Mesenchymal stem cell (in vitro differentiated cells and primary cell): ENCODE measurements around the gene KCNQ5.

Experiments
- DNase-seq: peaks from one replicate; pipeline ENCODE4 v3.0.0-alpha.2; 2013
- H2AFZ ChIP-seq: one replicate; pipeline ENCODE4 v1.6.1; 2013; ENCODE audit warnings: low read depth, mild to moderate bottlenecking, control low read depth, inconsistent platforms, low read length, moderate library complexity
- H2AK5ac ChIP-seq: 2 replicates; pipeline ENCODE4 v1.6.1; 2013; ENCODE audit warnings: low read length, moderate library complexity, mild to moderate bottlenecking, inconsistent platforms; ENCODE audit not compliant: severe bottlenecking
- H2BK120ac ChIP-seq: one replicate; pipeline ENCODE4 v1.6.1; 2013; ENCODE audit warnings: low read depth, mild to moderate bottlenecking, inconsistent platforms, low read length, moderate library complexity
- H2BK12ac ChIP-seq, 2 experiments: one replicate each; pipeline ENCODE4 v1.6.1; 2013; ENCODE audit warnings: inconsistent platforms in 2 of 2, low read length in 2 of 2, mild to moderate bottlenecking in 2 of 2, moderate library complexity in 2 of 2, control low read depth in 1 of 2
- H2BK15ac ChIP-seq: one replicate; pipeline ENCODE4 v1.6.1; 2013; ENCODE audit warnings: mild to moderate bottlenecking, low read depth, inconsistent platforms; ENCODE audit not compliant: poor library complexity, severe bottlenecking
- H2BK5ac ChIP-seq: 2 replicates; pipeline ENCODE4 v1.6.1; 2013; ENCODE audit warnings: low read depth, mild to moderate bottlenecking, low read length, control low read depth, inconsistent platforms; ENCODE audit not compliant: poor library complexity, severe bottlenecking
- H3K14ac ChIP-seq, 2 experiments: one replicate each; pipeline ENCODE4 v1.6.1; 2013; ENCODE audit warnings: inconsistent platforms in 2 of 2, low read length in 2 of 2, control low read depth in 1 of 2, mild to moderate bottlenecking in 1 of 2, moderate library complexity in 1 of 2
- H3K18ac ChIP-seq, 2 experiments: one replicate each; pipeline ENCODE4 v1.6.1; 2013; ENCODE audit warnings: inconsistent platforms in 2 of 2, low read length in 2 of 2, control low read depth in 1 of 2, low read depth in 1 of 2, mild to moderate bottlenecking in 1 of 2
- H3K23ac ChIP-seq, 2 experiments: one replicate each; pipeline ENCODE4 v1.6.1; 2013; ENCODE audit warnings: inconsistent platforms in 2 of 2, low read length in 2 of 2, mild to moderate bottlenecking in 2 of 2, moderate library complexity in 2 of 2, control low read depth in 1 of 2
- H3K27ac ChIP-seq: 2 replicates; pipeline ENCODE4 v1.5.1; 2013; ENCODE audit warnings: mild to moderate bottlenecking, moderate library complexity, low read length, control low read depth, inconsistent platforms; ENCODE audit not compliant: poor library complexity, severe bottlenecking
- H3K27me3 ChIP-seq, 2 experiments: 2 replicates each; pipeline versions ENCODE4 v1.6.1 to v1.7.0; 2013; ENCODE audit warnings: low read length in 2 of 2, mild to moderate bottlenecking in 2 of 2, moderate library complexity in 2 of 2, control low read depth in 1 of 2, inconsistent platforms in 1 of 2; ENCODE audit not compliant: control insufficient read depth in 1 of 2, insufficient read depth in 1 of 2
- H3K36me3 ChIP-seq, 2 experiments: 2 replicates each; pipeline versions ENCODE4 v1.6.1 to v1.7.0; 2013; ENCODE audit warnings: low read length in 2 of 2, control low read depth in 1 of 2, inconsistent platforms in 1 of 2, low read depth in 1 of 2, mild to moderate bottlenecking in 1 of 2; ENCODE audit not compliant: insufficient read depth in 2 of 2, control insufficient read depth in 1 of 2
- H3K4ac ChIP-seq, 2 experiments: one replicate each; pipeline ENCODE4 v1.6.1; 2013; ENCODE audit warnings: inconsistent platforms in 2 of 2, low read length in 2 of 2, mild to moderate bottlenecking in 2 of 2, moderate library complexity in 2 of 2, control low read depth in 1 of 2, low read depth in 1 of 2
- H3K4me1 ChIP-seq: 2 replicates; pipeline ENCODE4 v1.6.1; 2013; ENCODE audit warnings: low read depth, low read length, control low read depth; ENCODE audit not compliant: control insufficient read depth, insufficient read depth
- H3K4me2 ChIP-seq: 2 replicates; pipeline ENCODE4 v1.6.1; 2013; ENCODE audit warnings: low read length, mild to moderate bottlenecking, inconsistent platforms; ENCODE audit not compliant: poor library complexity, severe bottlenecking
- H3K4me3 ChIP-seq, 2 experiments: 2 replicates each; pipeline versions ENCODE4 v1.5.1 to v1.7.0; 2013; ENCODE audit warnings: low read length in 2 of 2, mild to moderate bottlenecking in 2 of 2, control low read depth in 1 of 2, low read depth in 1 of 2; ENCODE audit not compliant: insufficient read depth in 1 of 2
- H3K79me1 ChIP-seq: replicated peaks from 2 replicates; pipeline ENCODE4 v1.6.1; 2013; ENCODE audit warnings: mild to moderate bottlenecking, control low read depth, low read length, inconsistent platforms; ENCODE audit not compliant: poor library complexity, severe bottlenecking
- H3K9ac ChIP-seq: 2 replicates; pipeline ENCODE4 v1.7.0; 2013; ENCODE audit warnings: mild to moderate bottlenecking, low read length, moderate library complexity
- H3K9me3 ChIP-seq: 2 replicates; pipeline ENCODE4 v1.7.0; 2013; ENCODE audit warnings: mild to moderate bottlenecking, low read length; ENCODE audit not compliant: control insufficient read depth
- H4K8ac ChIP-seq: one replicate; pipeline ENCODE4 v1.6.1; 2013; ENCODE audit warnings: inconsistent platforms, mild to moderate bottlenecking, low read length, moderate library complexity
- H4K91ac ChIP-seq: one replicate; pipeline ENCODE4 v1.6.1; 2013; ENCODE audit warnings: mild to moderate bottlenecking, low read length, inconsistent platforms
- whole genome bisulfite sequencing: methylation state at CpG from one replicate; pipeline ENCODE4 v1.1.7; 2013; ENCODE audit warnings: mixed read lengths; 5-methylcytosine and 5-hydroxymethylcytosine counted together

Gene KCNQ5

GRCh38 chr6:72966628-72967280, 344.9 kb downstream of the KCNQ5 start:
- Histone ChIP-seq H3K36me3 (no peaks in the 10 kb centered on the region), H3K4me1 (no peaks in the 10 kb centered on the region), H2BK120ac (no peak overlapping the region), H3K18ac (no peak overlapping the region), H2BK5ac (no peak overlapping the region), H3K4ac (no peak overlapping the region), H4K8ac (no peak overlapping the region), H4K91ac (no peak overlapping the region), H3K14ac (no peak overlapping the region), H2AK5ac (no peak overlapping the region), H3K9me3 (no peaks in the 10 kb centered on the region), H3K4me3 (no peak overlapping the region), H3K27me3 (no peaks in the 10 kb centered on the region), H3K9ac (no peak overlapping the region), H2BK12ac (no peak overlapping the region), H2BK15ac (no peak overlapping the region), H3K23ac (no peak overlapping the region), H3K27ac (no peak overlapping the region), H2AFZ (no peak overlapping the region), H3K4me2 (no peak overlapping the region), H3K79me1 (no peaks in the 10 kb centered on the region)
- WGBS: 80% methylated on average over 1 of the region's 1 CpG
- no peak for DNase-seq

- Histone ChIP-seq H2AK5ac (no peak overlapping the region), H4K91ac (no peak overlapping the region), H2BK12ac (no peak overlapping the region), H2BK5ac (no peak overlapping the region), H2BK15ac (no peak overlapping the region), H3K4me2 (no peak overlapping the region), H3K14ac (no peak overlapping the region), H3K27me3 (no peaks in the 10 kb centered on the region), H3K27ac (no peak overlapping the region), H3K4ac (no peak overlapping the region), H3K4me1 (no peaks in the 10 kb centered on the region), H3K23ac (no peak overlapping the region), H3K9ac (no peak overlapping the region), H3K79me1 (no peaks in the 10 kb centered on the region), H2BK120ac (no peak overlapping the region), H3K36me3 (no peaks in the 10 kb centered on the region), H4K8ac (no peak overlapping the region), H3K4me3 (no peak overlapping the region), H3K18ac (no peak overlapping the region), H2AFZ (no peak overlapping the region), H3K9me3 (no peaks in the 10 kb centered on the region)
- WGBS: no CpG with 5 or more reads among the region's 1 CpG
- no peak for DNase-seq
These were observed 345.5 kb downstream of the KCNQ5 start for GRCh38 chr6:72967329-72967728.

- H3K9ac ChIP-seq: no peak overlapping the region
- no peak overlapping the region for H2BK15ac ChIP-seq
- no peaks in the 10 kb centered on the region for H3K79me1 ChIP-seq
- no peak overlapping the region for H3K4ac ChIP-seq
- H2BK120ac ChIP-seq: no peak overlapping the region
- H3K14ac ChIP-seq: no peak overlapping the region
- H3K27me3 ChIP-seq: no peaks in the 10 kb centered on the region
- H2BK12ac ChIP-seq: no peak overlapping the region
- H4K8ac ChIP-seq: no peak overlapping the region
- peak; percentile 47 for DNase-seq
- H4K91ac ChIP-seq: no peak overlapping the region
- no peak overlapping the region for H3K27ac ChIP-seq
- WGBS: 40% methylated on average over 1 of the region's 1 CpG
- H2BK5ac ChIP-seq: no peak overlapping the region
- H3K4me1 ChIP-seq: no peaks in the 10 kb centered on the region
- no peak overlapping the region for H3K4me3 ChIP-seq
- no peak overlapping the region for H3K23ac ChIP-seq
- no peak overlapping the region for H3K4me2 ChIP-seq
- no peak overlapping the region for H2AK5ac ChIP-seq
- H3K36me3 ChIP-seq: no peaks in the 10 kb centered on the region
- H2AFZ ChIP-seq: no peak overlapping the region
- H3K18ac ChIP-seq: no peak overlapping the region
- no peaks in the 10 kb centered on the region for H3K9me3 ChIP-seq
These were observed 346.8 kb downstream of the KCNQ5 start for GRCh38 chr6:72968704-72969103.

GRCh38 chr6:72969666-72970065, 347.8 kb downstream of the KCNQ5 start:
- Histone ChIP-seq H3K18ac (no peak overlapping the region), H3K4me3 (no peak overlapping the region), H2BK12ac (no peak overlapping the region), H3K4me1 (no peaks in the 10 kb centered on the region), H4K8ac (no peak overlapping the region), H3K14ac (no peak overlapping the region), H3K27me3 (no peaks in the 10 kb centered on the region), H3K79me1 (no peaks in the 10 kb centered on the region), H3K27ac (no peak overlapping the region), H3K4me2 (no peak overlapping the region), H2AFZ (no peak overlapping the region), H4K91ac (no peak overlapping the region), H3K9me3 (no peaks in the 10 kb centered on the region), H2AK5ac (no peak overlapping the region), H3K36me3 (no peaks in the 10 kb centered on the region), H2BK15ac (no peak overlapping the region), H2BK5ac (no peak overlapping the region), H2BK120ac (no peak overlapping the region), H3K9ac (no peak overlapping the region), H3K23ac (no peak overlapping the region), H3K4ac (no peak overlapping the region)
- WGBS: 6% methylated on average over 1 of the region's 2 CpGs
- DNase-seq: no peak
